ENCODE measurements around the gene SUDS3. TPM values are rescaled to one million over a fixed set of nuclear protein-coding genes. Genes with fewer than 3 reads are reported as not detected.

The SUDS3 gene
- total and polyA plus RNA-seq, 7 donors: 8.3 to 27.8 (median 18.9) TPM

GRCh38 chr12:118429688-118430383 is 53.5 kb downstream of the SUDS3 start:
- intact Hi-C loops (cut with DNase I): loop anchor here in 1 of 2 donors (10.0 kb wide), 1 partner anchor 175 kb away; no protein-coding TSS in a partner anchor
- WGBS, 3 donors: 72 to 80% (median 74%) methylated on average over 7 of the region's 7 CpGs
- Histone ChIP-seq H3K4me3 (no peak overlapping the region), H3K4me1 (no peaks in the 10 kb centered on the region), H3K27me3 (ENCODE audit: insufficient read depth in 3 of 3, low read length in 2 of 3) (no peaks in the 10 kb centered on the region), H3K9me3 (no peaks in the 10 kb centered on the region), H3K27ac (no peak overlapping the region), H3K36me3 (ENCODE audit: insufficient read depth in 1 of 2, low read depth in 1 of 2) (no peaks in the 10 kb centered on the region)
- no peak for ATAC-seq
- DNase-seq: no peak
- TF ChIP-seq, protein P1, sequence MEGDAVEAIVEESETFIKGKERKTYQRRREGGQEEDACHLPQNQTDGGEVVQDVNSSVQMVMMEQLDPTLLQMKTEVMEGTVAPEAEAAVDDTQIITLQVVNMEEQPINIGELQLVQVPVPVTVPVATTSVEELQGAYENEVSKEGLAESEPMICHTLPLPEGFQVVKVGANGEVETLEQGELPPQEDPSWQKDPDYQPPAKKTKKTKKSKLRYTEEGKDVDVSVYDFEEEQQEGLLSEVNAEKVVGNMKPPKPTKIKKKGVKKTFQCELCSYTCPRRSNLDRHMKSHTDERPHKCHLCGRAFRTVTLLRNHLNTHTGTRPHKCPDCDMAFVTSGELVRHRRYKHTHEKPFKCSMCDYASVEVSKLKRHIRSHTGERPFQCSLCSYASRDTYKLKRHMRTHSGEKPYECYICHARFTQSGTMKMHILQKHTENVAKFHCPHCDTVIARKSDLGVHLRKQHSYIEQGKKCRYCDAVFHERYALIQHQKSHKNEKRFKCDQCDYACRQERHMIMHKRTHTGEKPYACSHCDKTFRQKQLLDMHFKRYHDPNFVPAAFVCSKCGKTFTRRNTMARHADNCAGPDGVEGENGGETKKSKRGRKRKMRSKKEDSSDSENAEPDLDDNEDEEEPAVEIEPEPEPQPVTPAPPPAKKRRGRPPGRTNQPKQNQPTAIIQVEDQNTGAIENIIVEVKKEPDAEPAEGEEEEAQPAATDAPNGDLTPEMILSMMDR (IDR thresholded peaks at IDR 0.05): no peak

DNA sequence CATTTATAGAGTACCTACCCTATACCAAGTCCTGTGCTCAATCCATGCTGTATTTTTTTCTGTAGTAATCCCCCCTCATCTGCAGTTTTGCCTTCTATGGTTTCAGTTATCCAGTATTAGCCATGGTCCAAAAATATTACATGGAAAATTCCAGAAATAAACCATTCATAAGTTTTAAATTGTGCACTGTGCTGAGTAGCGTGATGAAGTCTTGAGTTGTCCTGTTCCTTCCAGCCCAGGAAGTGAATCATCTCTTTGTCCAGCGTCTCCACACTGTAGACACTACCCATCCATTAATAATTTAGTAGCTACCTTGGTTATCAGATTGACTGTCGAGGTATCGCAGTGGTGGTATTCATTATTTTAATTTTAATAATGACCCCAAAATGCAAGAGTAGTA is 54.2 kb downstream of the SUDS3 start:
- H3K4me1 ChIP-seq: no peaks in the 10 kb centered on the region
- no peak overlapping the region for H3K4me3 ChIP-seq
- H3K36me3 ChIP-seq (ENCODE audit: insufficient read depth in 1 of 2, low read depth in 1 of 2): no peaks in the 10 kb centered on the region
- no peaks in the 10 kb centered on the region for H3K9me3 ChIP-seq
- no peaks in the 10 kb centered on the region for H3K27me3 ChIP-seq (ENCODE audit: insufficient read depth in 3 of 3, low read length in 2 of 3)
- H3K27ac ChIP-seq: no peak overlapping the region
- ATAC-seq: no peak
- TF ChIP-seq, protein P1 (IDR thresholded peaks at IDR 0.05): no peak
- intact Hi-C loops (cut with DNase I): loop anchor here in 1 of 2 donors (10.0 kb wide), 1 partner anchor 174 kb away; no protein-coding TSS in a partner anchor
- DNase-seq: no peak
- WGBS, 3 donors: 68 to 73% (median 70%) methylated on average over 4 of the region's 4 CpGs

DNA sequence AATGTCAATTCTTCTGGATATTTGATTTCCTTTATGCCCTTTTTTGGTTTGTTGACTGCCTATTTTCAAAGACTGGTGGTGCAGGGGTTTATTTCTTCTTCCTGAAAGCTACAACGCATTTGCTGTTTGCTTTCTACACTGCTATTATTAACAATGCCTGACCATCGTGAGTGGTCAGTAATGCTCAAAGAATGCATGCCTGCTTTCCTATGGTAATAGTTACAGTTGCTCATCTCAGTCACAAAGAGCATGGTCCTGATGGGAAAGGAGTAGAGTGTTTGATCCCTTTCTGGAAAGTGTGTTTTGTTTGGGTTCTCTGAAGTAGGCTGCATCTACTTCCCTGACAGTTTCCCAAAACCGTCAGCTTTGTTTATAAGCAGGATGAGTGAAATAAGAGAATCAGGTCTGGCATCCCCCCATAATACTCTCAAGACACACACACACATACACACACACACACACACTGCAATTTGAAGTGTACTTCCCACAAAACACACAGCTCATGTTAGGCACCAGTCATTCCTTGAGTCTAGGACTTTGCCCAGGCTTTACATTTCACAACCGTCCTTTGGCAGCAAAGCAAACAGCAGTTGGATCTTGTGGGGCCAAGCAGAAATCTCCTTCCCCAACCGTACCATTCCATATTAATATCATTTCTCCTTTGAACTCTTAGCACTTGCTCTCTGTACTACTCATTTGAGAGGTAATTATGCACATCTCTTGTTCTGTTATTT is 56.6 kb downstream of the SUDS3 start:
- intact Hi-C loops (cut with DNase I): loop anchor here in 1 of 2 donors (10.0 kb wide), 1 partner anchor 172 kb away; no protein-coding TSS in a partner anchor

DNA sequence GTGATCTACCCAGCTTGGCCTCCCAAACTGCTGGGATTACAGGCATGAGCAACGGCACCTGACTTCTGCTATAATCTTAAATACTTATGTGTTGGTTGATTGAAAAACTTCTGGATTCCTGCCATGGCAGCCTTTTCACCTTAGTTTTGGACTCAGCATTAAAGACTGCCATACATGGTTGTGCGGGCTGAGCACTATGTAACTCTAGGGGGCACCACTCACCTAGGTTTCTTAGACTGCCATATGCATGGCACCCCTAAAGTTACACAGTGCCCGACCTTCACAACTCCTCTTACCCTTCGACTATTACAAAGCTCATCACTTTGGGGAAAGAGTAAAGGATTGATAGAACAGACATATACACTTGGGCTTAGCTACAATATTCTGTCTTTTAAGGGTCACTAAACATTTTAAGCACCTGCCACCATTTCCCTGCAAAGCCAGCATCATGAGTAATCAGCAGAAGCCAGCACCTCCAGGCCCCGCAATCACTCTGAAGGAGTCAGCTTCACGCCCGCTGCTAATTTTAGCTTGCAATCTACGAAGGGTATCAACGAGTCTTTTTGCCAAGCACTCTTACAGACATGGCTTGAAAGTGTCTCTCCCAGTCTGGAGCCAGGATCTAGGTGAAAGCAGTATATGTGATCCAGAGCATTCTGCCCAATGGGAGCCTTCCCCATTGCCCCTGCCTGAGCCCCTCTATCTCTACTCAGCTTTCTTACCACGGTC is 59.8 kb downstream of the SUDS3 start:
- H3K27me3 ChIP-seq (ENCODE audit: insufficient read depth in 3 of 3, low read length in 2 of 3): peaks cover 0 to 3% (median 0%) of the 10 kb centered on the region in 3 donors
- no peaks in the 10 kb centered on the region for H3K9me3 ChIP-seq
- no peaks in the 10 kb centered on the region for H3K36me3 ChIP-seq (ENCODE audit: insufficient read depth in 1 of 2, low read depth in 1 of 2)
- H3K4me3 ChIP-seq: no peak overlapping the region
- H3K4me1 ChIP-seq: no peaks in the 10 kb centered on the region
- intact Hi-C loops (cut with DNase I): loop anchor here in 1 of 2 donors (10.0 kb wide), 1 partner anchor 169 kb away; no protein-coding TSS in a partner anchor
- WGBS, 3 donors: 48 to 64% (median 50%) methylated on average over 10 of the region's 10 CpGs
- no peak for DNase-seq
- no peak overlapping the region for H3K27ac ChIP-seq
- TF ChIP-seq, protein P1 (IDR thresholded peaks at IDR 0.05): peak; percentile 51
- peak; percentile 53 to 87 (median 72) for ATAC-seq

More for the DNA sequence above, 56.6 kb downstream of the SUDS3 start:
- Histone ChIP-seq H3K4me3 (no peak overlapping the region), H3K27me3 (ENCODE audit: insufficient read depth in 3 of 3, low read length in 2 of 3) (no peaks in the 10 kb centered on the region), H3K4me1 (no peaks in the 10 kb centered on the region), H3K27ac (no peak overlapping the region), H3K36me3 (ENCODE audit: insufficient read depth in 1 of 2, low read depth in 1 of 2) (no peaks in the 10 kb centered on the region), H3K9me3 (no peaks in the 10 kb centered on the region)
- TF ChIP-seq, protein P1 (IDR thresholded peaks at IDR 0.05): no peak
- DNase-seq (no peak), ATAC-seq (no peak)
- WGBS, 3 donors: 49 to 66% (median 52%) methylated on average over 5 of the region's 5 CpGs
